Fibroblast of lung (primary cell): Measurements from ENCODE around the gene THUMPD2. TPM values are rescaled to one million over a fixed set of nuclear protein-coding genes. Genes with fewer than 3 reads are reported as not detected.
"Not testable (repeated sequence)": the region's sequence is repeated elsewhere in the genome, so short reads cannot be mapped to it uniquely, and the experiment has no call there.

ENCODE experiments used
- DNase-seq, 2 donors: peaks; one replicate each; pipeline versions ENCODE4 v3.0.0 to v3.0.0-alpha.2; 2010; ENCODE audit warnings: low read depth in 2 of 2
- H2AFZ ChIP-seq: 2 replicates; pipeline ENCODE4 v1.5.1; 2012; ENCODE audit warnings: low read length, control low read depth, inconsistent platforms
- H3K27ac ChIP-seq: 2 replicates; pipeline ENCODE4 v1.5.1; 2011; ENCODE audit warnings: low read length, control low read depth; ENCODE audit not compliant: insufficient read depth
- H3K27me3 ChIP-seq: 2 replicates; pipeline ENCODE4 v1.5.1; 2011; ENCODE audit warnings: mild to moderate bottlenecking, low read length; ENCODE audit not compliant: control insufficient read depth, insufficient read depth
- H3K36me3 ChIP-seq: 2 replicates; pipeline ENCODE4 v1.5.1; 2011; ENCODE audit warnings: low read length; ENCODE audit not compliant: control insufficient read depth, insufficient read depth
- H3K4me1 ChIP-seq: 2 replicates; pipeline ENCODE4 v1.5.1; 2011; ENCODE audit warnings: low read length; ENCODE audit not compliant: control insufficient read depth, insufficient read depth; ENCODE audit errors: extremely low read depth
- H3K4me2 ChIP-seq: 2 replicates; pipeline ENCODE4 v1.5.1; 2011; ENCODE audit warnings: low read length, control low read depth; ENCODE audit not compliant: insufficient read depth; ENCODE audit errors: extremely low read depth
- H3K4me3 ChIP-seq, 4 experiments: fragments of 200-600 bp in 1 of 4; sonication (generic) in 1 of 4; replicated peaks in 1 of 4; 2 replicates each; pipeline ENCODE4 v1.5.1; 2011 to 2016; ENCODE audit warnings: low read length in 4 of 4, low read depth in 3 of 4, mild to moderate bottlenecking in 3 of 4, control low read depth in 2 of 4, inconsistent platforms in 1 of 4, mixed read lengths in 1 of 4; ENCODE audit not compliant: insufficient read depth in 1 of 4; ENCODE audit errors: control extremely low read depth in 1 of 4
- H3K79me2 ChIP-seq: 2 replicates; pipeline ENCODE4 v1.5.1; 2012; ENCODE audit warnings: mild to moderate bottlenecking, low read length, inconsistent platforms; ENCODE audit not compliant: control insufficient read depth, insufficient read depth
- H3K9ac ChIP-seq: 2 replicates; pipeline ENCODE4 v1.5.1; 2011; ENCODE audit warnings: mild to moderate bottlenecking, low read length, control low read depth; ENCODE audit not compliant: insufficient read depth
- H3K9me3 ChIP-seq: 2 replicates; pipeline ENCODE4 v1.5.1; 2012; ENCODE audit warnings: low read depth, low read length; ENCODE audit not compliant: control insufficient read depth, insufficient read depth
- H4K20me1 ChIP-seq: 2 replicates; pipeline ENCODE4 v1.5.1; 2011; ENCODE audit warnings: low read length; ENCODE audit not compliant: control insufficient read depth, insufficient read depth; ENCODE audit errors: extremely low read depth
- EZH2 ChIP-seq: IDR thresholded peaks from 2 replicates; pipeline ENCODE4 v1.5.1; 2012; ENCODE audit warnings: low read length, control low read depth, mild to moderate bottlenecking; ENCODE audit errors: missing control alignments
- polyA plus RNA-seq, 2 donors: library from polyadenylated mRNA; depleted of rRNA in 1 of 2; stranded (reverse) in 1 of 2; unstranded in 1 of 2; fragments of >200 nt; gene quantifications; 2 replicates each; pipeline ENCODE4 v1.2.1, GENCODE V29; 2011 to 2012; ENCODE audit warnings: missing spikeins in 1 of 2
- total RNA-seq: library from RNA; depleted of rRNA; stranded (reverse); fragments of >200 nt; gene quantifications from 2 replicates; pipeline ENCODE4 v1.2.1, GENCODE V29; 2014
- TF ChIP-seq, protein P1 (sequence below), 2 donors: IDR thresholded peaks in 1 of 2; conservative IDR thresholded peaks in 1 of 2; 1 replicate in 1 of 2; 2 replicates in 1 of 2; pipeline ENCODE4 v1.5.1; 2011 to 2012; ENCODE audit warnings: low read length in 2 of 2, control low read depth in 1 of 2, inconsistent platforms in 1 of 2, low read depth in 1 of 2, mild to moderate bottlenecking in 1 of 2

THUMPD2 gene
- total and polyA plus RNA-seq, 2 donors (not counting 1 experiment from before 2014, with no cell fraction given), result 8.1 to 10.2 TPM

DNA sequence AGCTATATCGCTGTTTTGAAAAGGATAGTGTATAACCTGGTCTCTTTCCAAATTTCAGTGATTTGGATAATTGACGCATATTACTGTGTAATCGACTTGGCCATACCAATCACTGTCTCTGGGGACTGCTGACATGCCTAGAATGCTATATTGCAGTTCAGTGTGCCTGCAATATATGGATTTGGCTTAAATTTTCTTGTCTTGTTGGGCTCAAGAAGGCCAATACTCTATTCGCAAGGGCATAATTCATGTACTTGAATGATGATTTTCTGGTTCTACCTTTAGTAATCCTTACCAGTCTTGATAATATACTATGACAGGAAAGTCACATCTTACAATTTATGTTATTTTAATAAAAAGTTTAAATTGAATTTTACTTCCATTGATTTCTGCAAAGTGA is 21.7 kb upstream of the THUMPD2 start:
- no peaks in the 10 kb centered on the region for H3K27me3 ChIP-seq
- H3K9me3 ChIP-seq, result no peaks in the 10 kb centered on the region
- H3K9ac ChIP-seq, result no peak overlapping the region
- DNase-seq, result no peak
- H3K79me2 ChIP-seq, result no peaks in the 10 kb centered on the region
- no peak overlapping the region for H3K27ac ChIP-seq
- H3K4me2 ChIP-seq, result no peak overlapping the region
- no peaks in the 10 kb centered on the region for H4K20me1 ChIP-seq
- no peaks in the 10 kb centered on the region for H3K4me1 ChIP-seq
- TF ChIP-seq, protein P1, sequence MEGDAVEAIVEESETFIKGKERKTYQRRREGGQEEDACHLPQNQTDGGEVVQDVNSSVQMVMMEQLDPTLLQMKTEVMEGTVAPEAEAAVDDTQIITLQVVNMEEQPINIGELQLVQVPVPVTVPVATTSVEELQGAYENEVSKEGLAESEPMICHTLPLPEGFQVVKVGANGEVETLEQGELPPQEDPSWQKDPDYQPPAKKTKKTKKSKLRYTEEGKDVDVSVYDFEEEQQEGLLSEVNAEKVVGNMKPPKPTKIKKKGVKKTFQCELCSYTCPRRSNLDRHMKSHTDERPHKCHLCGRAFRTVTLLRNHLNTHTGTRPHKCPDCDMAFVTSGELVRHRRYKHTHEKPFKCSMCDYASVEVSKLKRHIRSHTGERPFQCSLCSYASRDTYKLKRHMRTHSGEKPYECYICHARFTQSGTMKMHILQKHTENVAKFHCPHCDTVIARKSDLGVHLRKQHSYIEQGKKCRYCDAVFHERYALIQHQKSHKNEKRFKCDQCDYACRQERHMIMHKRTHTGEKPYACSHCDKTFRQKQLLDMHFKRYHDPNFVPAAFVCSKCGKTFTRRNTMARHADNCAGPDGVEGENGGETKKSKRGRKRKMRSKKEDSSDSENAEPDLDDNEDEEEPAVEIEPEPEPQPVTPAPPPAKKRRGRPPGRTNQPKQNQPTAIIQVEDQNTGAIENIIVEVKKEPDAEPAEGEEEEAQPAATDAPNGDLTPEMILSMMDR (conservative IDR thresholded peaks at IDR 0.05 in 1 of 2, IDR thresholded peaks at IDR 0.05 in 1 of 2; ENCODE audit: low read depth in 1 of 2, low read length in 2 of 2), result no peak
- TF ChIP-seq EZH2, result no peak
- H2AFZ ChIP-seq, result no peak overlapping the region
- no peak overlapping the region for H3K4me3 ChIP-seq
- no peaks in the 10 kb centered on the region for H3K36me3 ChIP-seq

DNA sequence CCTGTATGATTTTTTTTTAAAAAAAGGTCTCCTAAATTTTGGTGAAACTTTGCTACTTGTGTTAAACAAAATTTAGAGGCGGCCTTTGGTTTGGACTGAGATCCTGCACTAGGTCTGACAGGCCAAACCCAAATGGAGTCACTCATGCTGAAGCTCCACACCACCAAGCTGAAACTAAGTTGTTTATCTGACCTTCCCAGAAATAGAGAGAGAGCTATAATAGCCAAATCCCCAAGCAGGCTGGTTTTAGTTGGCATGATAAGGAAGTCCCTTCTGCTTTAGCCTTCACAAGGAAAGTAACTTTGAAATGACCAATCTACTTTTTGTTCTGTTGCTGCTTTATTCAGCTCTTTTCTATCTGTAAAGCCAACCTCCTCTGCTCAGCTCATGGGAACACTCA is 17.1 kb upstream of the THUMPD2 start:
- Histone ChIP-seq H3K36me3 (no peaks in the 10 kb centered on the region), H3K9me3 (no peaks in the 10 kb centered on the region), H2AFZ (no peak overlapping the region), H3K27me3 (no peaks in the 10 kb centered on the region), H3K4me1 (no peaks in the 10 kb centered on the region), H4K20me1 (no peaks in the 10 kb centered on the region), H3K9ac (no peak overlapping the region), H3K27ac (no peak overlapping the region), H3K4me3 (no peak overlapping the region), H3K79me2 (no peaks in the 10 kb centered on the region), H3K4me2 (no peak overlapping the region)
- no peak for TF ChIP-seq EZH2
- TF ChIP-seq, protein P1 (conservative IDR thresholded peaks at IDR 0.05 in 1 of 2, IDR thresholded peaks at IDR 0.05 in 1 of 2; ENCODE audit: low read depth in 1 of 2, low read length in 2 of 2), result no peak
- no peak for DNase-seq

DNA sequence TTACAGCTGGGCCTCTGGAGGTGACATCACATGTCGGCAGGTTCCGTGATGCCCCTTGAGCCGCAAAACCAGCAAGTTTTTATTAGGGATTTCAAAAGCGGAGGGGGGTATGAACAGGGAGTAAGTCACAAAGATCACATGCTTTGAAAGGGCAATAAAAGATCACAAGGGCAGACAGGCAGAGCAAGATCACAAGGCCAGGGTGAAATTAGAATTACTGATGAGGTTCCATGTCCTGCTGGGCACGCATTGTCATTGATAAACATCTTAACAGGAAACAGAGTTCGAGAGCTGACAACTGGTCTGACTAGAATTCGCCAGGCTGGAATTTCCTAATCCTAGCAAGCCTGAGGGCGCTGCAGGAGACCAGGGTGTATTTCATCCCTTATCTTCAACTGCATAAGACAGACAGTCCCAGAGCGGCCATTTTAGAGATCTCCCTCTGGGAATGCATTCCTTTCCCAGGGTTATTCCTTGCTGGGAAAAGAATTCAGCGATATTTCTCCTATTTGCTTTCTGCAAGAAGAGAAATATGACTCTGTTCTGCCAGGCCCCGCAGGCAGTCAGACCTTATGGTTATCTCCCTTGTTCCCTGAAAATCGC is 11.3 kb upstream of the THUMPD2 start:
- not testable (repeated sequence) for H3K4me1 ChIP-seq, H3K4me2 ChIP-seq, H3K79me2 ChIP-seq, DNase-seq, H3K9me3 ChIP-seq, H3K27me3 ChIP-seq, H3K4me3 ChIP-seq, H3K36me3 ChIP-seq, H3K27ac ChIP-seq, H3K9ac ChIP-seq, H2AFZ ChIP-seq, H4K20me1 ChIP-seq
